NCI-H82 (cell line): ENCODE data around the gene FNDC5.
A peak's percentile ranks its signal among the peaks of the same experiment; 100 is the strongest.

Experiments
- DNase-seq: peaks from one replicate; lab custom pipeline; 2025; lab: John Stamatoyannopoulos, UW

FNDC5 gene

DNA sequence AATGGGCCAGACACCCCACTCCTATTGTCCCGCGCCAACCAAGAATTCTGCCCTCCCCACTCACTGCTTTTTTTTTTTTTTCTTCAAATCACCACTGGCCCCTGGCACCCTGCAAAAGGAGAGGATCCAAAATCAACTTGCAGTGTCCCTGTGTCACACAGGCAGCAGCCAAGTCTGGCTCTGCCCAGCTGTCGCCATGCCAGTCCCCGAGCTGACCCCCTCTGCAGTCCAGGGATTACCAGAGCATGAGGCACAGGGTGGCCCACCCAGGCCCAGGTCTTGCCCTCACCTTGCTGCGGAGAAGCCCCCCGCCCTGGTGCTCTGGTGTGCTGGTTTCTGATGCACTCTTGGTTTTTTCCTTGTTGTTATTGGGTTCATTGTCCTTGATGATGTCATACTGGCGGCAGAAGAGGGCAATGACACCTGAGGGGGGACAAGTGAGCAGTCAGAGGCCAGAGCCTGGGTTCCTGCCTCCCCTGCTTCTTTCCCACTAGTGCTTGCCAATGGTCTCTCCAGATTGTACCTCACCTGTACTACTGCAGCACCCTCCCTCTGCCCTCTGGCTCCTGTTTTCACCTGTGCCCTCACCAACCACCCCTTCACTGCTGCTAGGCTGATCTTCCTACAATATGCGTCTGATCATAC is 6.2 kb downstream of the FNDC5 start:
- DNase-seq: no peak

DNA sequence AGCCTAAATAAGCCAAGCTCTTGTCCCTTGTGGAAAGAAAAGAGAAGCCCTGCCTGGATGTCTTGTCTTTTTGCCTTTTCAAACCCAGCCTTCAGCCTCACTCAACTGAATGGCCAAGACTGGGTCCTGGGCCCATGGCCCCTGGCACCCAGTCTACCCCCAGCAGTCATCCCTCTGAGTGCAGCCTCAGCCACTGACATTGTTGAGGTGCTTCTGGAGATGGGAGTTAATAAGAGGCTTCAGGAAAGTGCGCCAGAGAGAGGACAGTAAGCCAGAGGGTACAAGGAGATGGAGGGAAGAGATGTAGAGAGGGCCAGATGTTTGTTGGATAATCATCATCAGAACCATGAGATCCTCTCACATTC is 6.8 kb downstream of the FNDC5 start:
- no peak for DNase-seq

DNA sequence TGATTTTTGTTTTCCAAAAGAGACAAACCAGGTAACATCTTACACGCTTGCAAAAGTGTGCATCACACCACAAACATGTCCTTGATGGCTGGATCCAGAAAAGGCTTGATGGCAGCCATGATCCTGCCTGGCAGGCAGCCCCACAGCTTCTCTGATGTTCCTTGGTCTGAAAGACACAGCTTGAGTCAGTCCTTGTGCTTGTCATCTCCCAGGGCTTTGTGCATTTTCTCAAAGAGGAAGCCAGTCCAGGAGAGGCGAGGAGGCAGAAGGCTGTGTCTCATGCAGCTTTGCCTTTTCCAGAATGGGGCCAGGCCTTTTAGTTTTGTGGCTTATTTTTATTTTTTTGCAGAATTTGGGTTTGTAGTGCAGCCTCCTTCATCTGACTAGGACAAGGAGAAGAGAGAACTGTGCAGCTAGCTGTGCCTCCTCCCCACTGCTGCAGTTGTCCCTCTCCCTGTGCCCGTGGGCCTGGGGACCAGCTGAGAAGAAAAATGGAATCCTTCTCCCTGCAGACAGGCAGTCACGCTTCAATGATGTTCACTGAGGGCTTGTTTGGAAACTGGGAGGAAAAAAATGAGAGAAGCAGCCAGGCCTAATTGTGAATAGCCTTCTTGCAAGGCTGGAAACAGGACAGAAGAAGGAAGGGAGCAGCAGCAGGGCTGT is 7.4 kb downstream of the FNDC5 start:
- no peak for DNase-seq

DNA sequence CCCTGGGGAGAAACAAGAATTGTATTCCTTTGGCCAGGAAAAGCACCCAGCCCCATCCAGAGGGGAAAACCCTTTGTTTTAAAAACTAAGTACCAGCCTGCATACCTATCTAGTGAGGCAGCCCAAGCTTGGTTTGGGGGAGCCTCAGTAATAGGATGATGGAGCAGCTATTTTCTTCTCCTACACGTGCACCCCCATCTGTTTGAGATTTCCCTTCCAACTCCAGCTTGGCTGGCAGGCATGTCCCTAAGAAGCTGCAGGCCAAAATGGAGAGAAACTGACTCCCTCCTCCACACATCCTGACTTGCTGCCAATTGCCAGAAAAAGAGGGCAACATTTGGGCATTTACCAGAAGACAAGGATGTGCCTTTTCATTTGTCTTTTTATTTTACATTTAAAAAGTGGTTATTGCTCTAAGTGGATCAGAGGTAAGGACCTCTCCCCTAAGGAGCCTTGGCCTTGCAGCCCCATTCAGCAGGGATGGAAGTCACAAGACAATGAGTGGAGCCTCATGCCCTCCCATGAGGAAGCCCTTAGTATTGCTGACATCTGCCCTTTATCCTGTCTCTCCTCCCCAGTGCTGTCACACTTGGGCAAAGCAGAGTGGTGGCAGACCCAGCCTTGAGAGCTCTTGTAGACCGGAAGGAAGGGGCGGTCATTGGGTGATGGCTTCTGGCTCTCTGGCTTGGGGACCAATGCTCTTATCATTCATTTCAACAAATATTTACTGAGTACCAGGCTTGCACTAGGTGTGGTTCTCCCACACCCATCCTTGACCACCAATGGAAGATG is 8.6 kb downstream of the FNDC5 start:
- no peak for DNase-seq

DNA sequence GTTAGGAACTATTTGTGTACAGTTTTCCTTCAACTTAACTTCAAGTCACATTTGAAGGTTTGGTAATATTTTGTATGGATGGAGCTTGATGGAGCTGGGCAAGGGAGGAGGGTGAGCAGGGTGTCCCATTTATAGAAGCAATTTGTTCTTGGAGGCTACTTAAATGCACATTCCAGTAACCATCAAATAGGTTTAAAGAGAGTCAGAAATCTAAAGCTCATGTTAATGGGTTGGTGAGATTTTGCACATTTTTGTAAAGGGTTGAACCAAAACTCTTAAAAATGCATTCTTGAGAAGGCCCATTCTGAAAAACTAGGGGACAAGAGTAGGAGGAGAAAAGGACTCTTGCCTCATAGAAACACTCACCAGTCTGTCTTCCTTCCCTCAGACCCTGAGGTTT is 10.1 kb downstream of the FNDC5 start:
- no peak for DNase-seq

DNA sequence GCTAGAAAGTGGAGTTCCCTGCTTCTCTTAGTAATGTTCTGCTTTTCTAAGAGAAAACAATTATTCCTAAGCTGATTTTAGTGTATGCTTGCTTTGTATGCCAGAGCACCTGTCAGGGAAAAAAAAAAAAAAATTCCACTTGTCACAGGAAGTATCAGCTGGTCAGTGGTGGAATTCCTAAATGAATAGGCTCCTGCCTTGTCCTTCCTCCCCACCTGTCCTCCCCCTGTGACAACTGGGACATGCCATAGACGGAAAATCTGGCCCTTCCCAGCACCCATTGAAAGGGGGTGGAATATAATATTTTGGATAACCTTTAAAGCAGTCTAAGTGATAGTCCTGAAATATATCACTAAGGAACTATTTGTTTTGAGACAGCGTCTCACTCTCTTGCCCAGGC is 10.8 kb downstream of the FNDC5 start:
- no peak for DNase-seq

DNA sequence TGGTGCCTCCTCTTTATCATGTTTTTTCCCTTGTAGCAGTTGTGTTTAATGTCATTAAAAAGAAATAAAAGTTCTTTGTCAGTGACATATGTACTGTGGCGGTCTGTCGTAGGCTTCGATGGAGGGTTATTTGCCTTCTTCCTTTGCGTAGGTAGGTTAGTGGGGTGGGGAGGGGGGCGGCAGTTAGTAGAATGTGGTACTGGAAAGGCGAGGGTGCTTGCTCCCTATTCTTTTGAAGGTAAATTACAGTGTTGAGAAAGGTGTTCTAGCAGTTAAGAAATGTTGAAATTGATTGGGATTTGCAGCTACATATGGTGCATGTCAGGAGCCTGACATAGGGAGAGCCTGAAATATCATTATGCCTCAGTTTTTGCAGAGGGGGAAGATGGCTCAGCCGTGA is 11.9 kb downstream of the FNDC5 start:
- DNase-seq: no peak

DNA sequence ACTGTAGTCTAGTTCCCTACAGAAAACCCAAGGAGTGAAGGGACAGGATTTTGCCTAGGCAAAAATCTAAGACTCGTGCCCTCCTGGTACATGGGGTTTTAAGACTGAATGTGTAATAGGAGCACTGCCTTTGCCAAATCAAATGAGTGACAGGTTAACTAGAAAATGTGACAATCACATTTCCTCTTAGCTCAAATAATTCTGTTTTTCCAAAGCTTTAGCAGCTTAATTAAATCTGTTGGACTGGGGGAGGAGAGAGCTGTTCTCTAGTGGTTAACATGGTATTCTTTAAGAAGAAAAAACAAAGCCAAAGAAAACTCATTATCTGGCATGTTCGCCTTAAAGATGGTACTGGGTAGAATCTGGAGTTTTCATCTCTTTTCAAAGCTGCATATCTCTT is 12.6 kb downstream of the FNDC5 start:
- DNase-seq: no peak

DNA sequence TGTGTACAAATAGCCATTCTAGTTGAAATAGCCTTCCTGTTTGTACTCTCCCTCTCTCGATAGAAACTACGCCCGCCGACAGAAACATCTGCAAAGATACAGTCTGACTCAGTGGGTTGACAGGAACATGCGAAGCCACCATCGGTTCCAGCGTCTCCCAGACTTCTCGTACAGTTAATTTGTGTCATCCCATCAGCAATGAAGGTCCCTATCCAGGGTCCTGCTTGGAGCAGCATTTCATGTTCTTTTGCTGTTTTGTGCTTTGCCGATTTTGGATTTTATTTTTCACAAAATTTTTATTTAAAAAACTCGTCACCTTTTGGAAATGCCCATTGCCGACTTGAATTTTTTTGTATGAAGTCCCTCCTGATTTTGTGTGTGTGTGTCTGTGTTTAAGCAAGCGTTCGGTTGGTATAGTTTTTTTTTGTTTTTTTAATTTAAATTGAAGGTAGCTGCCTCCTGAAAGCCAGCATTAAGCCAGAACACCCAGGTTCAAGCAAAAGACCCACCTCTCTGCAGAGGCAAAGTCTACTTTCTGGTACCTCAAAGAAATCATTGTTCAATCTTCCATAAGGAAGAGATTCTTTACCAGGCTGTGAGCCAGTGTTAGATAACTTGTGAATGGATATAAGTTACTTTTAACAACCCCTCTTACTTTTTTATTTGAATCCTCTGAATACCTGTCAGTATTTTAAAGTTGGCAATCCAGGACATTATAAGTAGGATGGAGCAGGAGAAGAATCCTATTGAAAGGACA is 14.7 kb downstream of the FNDC5 start:
- no peak for DNase-seq

DNA sequence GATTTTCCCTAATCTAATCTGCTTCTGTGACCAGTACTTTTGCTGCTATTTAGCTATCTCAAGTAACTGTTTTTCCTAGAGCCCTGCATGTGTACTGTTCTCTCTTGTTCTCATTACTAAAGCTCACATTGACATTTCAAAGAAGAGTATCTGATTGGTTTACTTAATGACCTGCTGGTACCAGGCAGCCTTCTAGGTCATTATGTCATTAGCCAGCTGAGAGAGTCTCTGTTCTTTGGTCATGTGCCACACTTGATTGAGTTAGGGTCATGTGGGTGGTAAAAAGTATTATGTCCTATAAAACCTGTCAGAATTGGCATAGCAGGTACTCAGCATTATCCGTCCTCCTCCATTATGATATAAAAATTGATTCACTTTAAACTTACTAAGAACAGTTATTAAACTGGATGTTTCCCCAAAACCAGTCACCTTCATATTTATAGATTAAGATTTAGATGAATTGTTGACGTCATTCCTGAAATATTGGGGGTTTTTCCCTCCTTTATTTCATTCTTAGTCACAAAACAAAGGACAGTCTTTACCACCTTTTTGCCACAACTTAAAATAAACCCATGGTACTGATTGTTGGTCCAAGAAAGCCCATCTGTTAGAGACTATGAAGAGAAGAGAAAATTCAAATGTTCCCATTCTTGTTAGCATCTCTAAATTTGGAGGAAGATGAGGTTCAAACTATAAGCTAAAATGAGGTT is 22.2 kb downstream of the FNDC5 start:
- DNase-seq: peak; percentile 64

DNA sequence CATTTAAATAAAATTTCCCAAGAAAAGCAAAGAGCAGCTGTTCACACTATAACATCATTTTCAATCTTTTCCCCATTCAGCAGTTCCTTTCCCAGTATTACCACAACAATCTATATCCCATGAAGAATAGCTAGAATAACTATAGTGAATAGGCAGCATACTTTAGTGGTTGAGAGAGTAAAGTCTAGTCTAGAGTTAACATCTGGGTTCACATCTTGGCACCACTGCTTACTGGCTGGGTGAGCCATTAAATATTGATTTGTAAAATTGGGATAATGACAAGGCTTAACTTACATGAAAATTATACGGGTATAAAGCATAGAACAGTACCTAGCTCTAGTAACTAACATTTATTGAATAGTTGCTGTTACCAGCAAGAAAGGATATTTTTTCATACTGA is 38.8 kb downstream of the FNDC5 start:
- no peak for DNase-seq

DNA sequence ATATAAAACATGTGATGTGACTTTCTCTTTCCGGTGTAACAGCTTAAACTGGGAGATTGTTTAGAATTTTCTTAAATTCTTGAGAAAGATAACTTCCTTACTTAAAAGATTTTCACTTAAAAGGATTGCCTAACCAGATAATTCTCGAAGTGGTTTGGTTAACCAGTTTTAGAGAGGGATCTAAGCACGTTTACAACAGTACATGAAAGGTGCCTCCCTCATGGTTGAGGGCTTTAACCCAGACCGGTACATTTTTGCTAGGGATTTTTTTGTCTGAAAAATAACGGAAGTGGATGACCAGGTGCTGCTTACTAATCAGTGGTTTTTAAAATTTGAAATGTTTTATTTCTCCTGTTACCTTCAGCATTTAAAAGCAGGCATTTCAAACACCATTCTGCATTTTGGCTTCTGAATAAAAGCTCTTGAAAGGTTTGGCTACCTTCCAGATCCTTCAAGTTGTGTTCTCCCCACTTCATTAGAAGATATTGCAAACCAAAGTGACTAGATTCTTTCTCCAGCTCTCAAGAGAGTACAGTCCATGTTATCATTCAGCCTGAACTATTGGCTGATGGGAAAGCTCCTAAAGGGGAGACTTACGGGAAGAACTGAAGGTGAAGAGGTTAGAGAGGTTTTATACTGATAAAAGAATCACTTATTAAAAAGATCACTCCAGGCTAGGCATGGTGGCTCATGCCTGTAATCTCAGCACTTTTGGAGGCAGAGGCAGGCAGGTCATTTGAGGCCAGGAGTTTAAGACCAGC is 40.4 kb downstream of the FNDC5 start:
- no peak for DNase-seq

DNA sequence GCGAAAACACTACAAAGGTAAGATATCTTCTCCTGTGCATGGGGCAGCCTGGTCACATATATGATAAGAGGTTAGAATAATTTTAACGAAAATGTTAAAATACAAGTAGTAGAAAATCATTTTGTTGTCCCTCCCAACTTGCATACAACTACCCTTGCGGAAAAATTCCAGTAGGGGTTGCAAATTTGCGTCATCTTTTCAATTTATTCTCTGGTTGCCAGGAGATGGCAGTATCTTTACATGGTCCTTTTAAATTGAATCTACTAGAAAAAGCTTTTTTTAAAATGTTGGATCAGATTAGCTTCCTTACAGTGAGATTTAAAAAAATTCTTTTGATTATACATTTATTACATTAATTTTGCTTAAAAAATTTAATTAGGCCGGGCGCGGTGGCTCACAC is 42.4 kb downstream of the FNDC5 start:
- peak; percentile 32 for DNase-seq

DNA sequence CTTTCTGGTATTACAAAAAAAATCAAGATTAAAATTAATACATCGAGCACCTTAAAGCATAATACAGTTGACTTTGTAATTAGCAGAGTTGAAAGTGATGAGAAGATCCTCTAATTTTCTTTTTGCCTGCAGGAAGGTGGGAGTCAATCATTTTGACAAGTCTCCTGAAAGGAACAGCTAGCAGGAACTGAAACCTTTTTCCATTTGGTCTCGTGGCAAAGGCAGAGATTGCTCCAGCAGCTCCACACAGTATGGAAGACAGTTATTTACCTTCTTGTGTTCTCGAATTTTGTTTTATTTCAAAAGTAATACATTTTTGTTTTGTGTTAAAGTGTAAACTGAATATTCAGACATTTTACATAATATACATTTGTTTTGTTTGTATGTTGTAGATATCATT is 45.5 kb downstream of the FNDC5 start:
- no peak for DNase-seq

DNA sequence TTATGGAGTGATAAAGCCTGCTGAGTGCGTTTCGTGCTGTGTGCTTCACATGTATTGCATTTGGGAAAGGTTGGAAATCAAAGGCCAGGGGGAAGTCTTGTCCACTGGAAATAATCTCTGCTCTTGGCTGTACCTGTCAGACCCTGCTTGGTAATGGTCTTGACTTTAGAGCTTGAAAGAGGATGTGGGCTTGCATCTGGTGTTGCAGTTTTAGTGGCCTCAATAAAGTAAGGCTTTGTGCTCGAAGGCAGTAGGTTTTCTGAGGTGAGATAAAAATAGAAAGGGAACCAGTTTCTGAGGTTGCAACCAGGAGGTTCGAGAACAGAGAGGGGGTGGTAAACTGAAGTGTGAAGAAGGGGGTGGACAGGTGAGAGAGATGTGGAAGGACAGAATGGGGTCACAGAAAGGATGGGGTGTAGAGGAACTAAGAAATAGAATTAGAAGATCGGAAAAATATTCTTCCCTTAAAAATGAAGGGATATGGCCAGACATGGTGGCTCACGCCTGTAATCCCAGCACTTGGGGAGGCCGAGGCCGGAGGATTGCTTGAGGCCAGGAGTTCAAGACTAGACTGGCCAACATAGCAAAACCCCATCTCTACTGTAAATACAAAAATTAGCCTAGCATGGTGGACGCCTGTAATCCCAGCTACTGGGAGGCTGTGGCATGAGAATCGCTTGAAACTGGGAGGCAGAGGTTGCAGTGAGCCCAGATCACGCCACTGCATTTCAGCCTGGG is 51.7 kb downstream of the FNDC5 start:
- peak; percentile 51 for DNase-seq

DNA sequence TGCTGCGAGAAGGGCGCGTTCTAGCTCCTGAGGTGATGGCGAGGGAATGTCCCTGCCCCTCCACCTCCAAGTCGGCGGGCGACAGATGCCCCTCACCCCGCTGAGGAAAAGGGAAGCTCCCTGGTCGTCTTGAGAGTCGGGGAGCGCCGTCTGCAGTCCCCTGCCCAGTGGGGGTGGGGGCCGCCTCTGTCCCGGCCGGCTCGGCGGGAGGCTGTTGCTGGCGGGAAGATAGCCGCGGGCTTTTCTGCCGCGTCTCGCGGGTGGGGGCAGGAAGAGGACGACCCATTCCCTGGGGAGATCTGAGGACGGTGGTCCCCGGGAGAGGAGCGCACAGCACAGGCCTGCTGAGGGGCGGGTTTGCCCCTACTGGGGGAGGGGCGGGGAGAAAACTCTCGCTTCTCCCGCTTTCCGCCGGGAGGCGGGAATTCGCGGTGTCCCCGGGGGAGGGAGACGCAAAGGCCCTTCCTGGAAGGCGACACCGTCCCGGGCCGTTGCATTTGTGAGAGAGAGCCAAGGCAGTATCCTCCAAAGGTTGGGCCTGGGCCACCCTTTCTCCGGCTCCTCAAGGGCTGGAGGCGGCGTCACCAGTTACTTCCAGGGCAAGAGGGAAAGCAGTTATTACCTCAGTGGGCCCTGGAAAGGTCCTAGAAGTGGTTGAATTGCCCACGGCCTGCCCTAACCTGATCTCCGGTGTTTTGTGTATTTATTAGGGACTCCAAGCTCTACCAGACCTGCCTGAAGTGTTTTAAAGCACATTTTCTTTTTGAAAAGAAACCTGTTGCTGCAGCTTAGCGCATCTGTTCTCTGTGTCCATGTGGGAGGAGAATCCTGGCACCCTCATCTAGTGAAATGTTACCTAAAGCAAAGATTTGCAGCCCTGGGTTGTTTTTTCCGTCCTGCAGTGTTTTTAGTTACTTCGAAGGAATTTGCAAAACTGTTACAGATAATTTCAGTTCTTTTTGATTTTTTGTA is 52.6 kb downstream of the FNDC5 start:
- DNase-seq: peak; percentile 90

DNA sequence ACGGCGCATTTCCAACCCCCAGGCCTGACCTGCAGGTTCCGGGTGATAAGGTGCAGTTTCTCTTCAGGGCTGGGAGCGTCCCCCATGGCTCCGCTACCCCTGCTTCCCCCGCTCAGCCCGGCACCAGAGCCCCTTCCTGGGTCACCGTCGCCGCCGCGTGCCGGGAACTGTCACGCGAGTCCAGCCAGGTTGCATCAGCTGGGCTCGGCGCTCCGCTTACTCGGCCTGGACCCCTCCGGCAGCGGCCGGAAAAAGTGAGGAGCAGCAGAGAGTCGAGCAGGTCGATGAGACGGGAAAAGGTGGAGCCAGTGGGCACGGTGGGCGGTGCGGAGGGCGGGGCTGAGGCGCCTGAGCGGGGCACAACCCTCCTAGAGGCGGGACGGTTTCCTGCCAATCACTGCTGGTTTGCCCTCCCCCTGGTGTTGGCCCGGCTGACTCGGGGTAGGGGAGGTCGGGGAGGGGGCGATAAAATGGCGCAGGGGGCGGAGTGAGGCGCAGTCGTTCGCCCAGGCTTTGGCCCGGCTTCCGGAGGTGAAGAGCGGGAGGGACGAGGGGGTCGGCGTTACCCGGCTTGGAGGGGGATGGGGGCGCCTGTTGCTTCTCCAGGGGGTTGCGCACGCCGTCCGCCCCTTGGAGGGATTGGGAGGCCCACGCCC is 53.4 kb downstream of the FNDC5 start, which contains the start of the genes S100PBP and YARS1:
Gene S100PBP (plus strand): TSS at position 495 of the 656 bp plus-strand sequence. CDS start 8,447 bp downstream, outside the sequence.
Gene YARS1 (minus strand): TSS at position 200 of the 656 bp plus-strand sequence. CDS start 114 bp downstream, at position 86.
- peak; percentile 99 for DNase-seq

DNA sequence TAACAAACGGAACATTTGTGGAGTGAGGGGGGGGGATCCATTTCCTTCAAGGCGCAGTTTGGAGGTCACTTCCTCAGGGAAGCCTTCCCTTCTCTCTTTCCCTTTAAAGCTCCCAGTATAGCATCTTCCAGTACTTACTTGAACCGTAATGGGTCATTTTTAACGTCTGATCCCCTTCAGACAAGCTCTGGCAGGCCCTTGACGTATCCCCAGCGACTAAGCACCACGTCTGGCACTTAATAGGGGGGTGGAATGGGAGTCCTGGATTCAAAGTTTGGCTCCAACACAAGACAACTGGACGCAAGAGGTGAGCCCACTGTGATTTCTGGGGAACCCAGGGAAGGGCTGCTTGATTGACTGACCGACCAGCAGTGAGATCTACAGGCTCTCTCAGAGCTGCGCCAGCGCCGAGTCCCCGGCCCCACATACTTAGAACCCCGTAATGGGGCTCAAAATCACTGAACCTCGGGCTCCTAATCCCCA is 54.0 kb downstream of the FNDC5 start:
- DNase-seq: peak; percentile 63
